Activated CD8-positive, alpha-beta memory T cell treated with anti-CD3 and anti-CD28 coated beads, Interleukin-2, amount 10 ng/mL, durations not matched to agents 7 days and 5 days (primary cell): ENCODE data around the gene DISP3. TPM values are rescaled to one million over a fixed set of nuclear protein-coding genes. Genes with fewer than 3 reads are reported as not detected.

Experiments used
- ATAC-seq: fragments of 150-1000 bp; cut with Tn5 transposase; one replicate; pipeline ENCODE4 v1.10.0; 2021; ENCODE audit warnings: moderate library complexity
- CTCF ChIA-PET: fragments of 350-600 bp; sonication (Branson Sonifier 250); formaldehyde crosslinking; loops from one replicate; lab custom pipeline; 2021; ENCODE audit warnings: antibody characterized with exemption; lab: Charles Lee
- DNase-seq: peaks from one replicate; pipeline ENCODE4 v3.0.0-alpha.2; 2020
- H3K27ac Mint-ChIP-seq: one replicate; pipeline ENCODE4 v1.8.0; 2021; ENCODE audit warnings: mild to moderate bottlenecking, mixed read lengths
- H3K27me3 Mint-ChIP-seq: one replicate; pipeline ENCODE4 v1.8.0; 2021; ENCODE audit warnings: mixed read lengths
- H3K36me3 Mint-ChIP-seq: one replicate; pipeline ENCODE4 v1.8.0; 2021; ENCODE audit warnings: mild to moderate bottlenecking, mixed read lengths
- H3K4me1 Mint-ChIP-seq: one replicate; pipeline ENCODE4 v1.8.0; 2021; ENCODE audit warnings: mixed read lengths
- H3K4me3 Mint-ChIP-seq: one replicate; pipeline ENCODE4 v1.8.0; 2021; ENCODE audit warnings: mild to moderate bottlenecking, moderate library complexity, mixed read lengths
- H3K9me3 Mint-ChIP-seq: one replicate; pipeline ENCODE4 v1.8.0; 2022; ENCODE audit warnings: low read depth, mixed read lengths
- total RNA-seq, 2 experiments: library from RNA; stranded (reverse); gene quantifications; one replicate each; pipeline ENCODE4 v1.2.3, GENCODE V29; 2021

DISP3 gene
- total RNA-seq, 2 experiments from 2014 or later: 0.35 to 0.54 TPM

GRCh38 chr1:11516961-11517635 lies 38.1 kb downstream of the DISP3 start:
- H3K27me3 Mint-ChIP-seq: peaks cover 10% of the 10 kb centered on the region
- no peak overlapping the region for H3K27ac Mint-ChIP-seq
- DNase-seq (no peak), ATAC-seq (no peak)
- H3K4me3 Mint-ChIP-seq: no peak overlapping the region
- no peaks in the 10 kb centered on the region for H3K4me1 Mint-ChIP-seq
- H3K36me3 Mint-ChIP-seq: no peaks in the 10 kb centered on the region
- CTCF ChIA-PET: no interaction called here
- H3K9me3 Mint-ChIP-seq: peaks cover 5% of the 10 kb centered on the region

GRCh38 chr1:11518016-11518701 lies 39.2 kb downstream of the DISP3 start:
- no peaks in the 10 kb centered on the region for H3K36me3 Mint-ChIP-seq
- ATAC-seq (no peak), DNase-seq (no peak)
- H3K9me3 Mint-ChIP-seq: no peaks in the 10 kb centered on the region
- no peaks in the 10 kb centered on the region for H3K4me1 Mint-ChIP-seq
- H3K27ac Mint-ChIP-seq: no peak overlapping the region
- H3K27me3 Mint-ChIP-seq: peaks cover 4% of the 10 kb centered on the region
- no peak overlapping the region for H3K4me3 Mint-ChIP-seq
- CTCF ChIA-PET: no interaction called here

GRCh38 chr1:11518791-11519628 lies 40.1 kb downstream of the DISP3 start:
- Mint-ChIP-seq H3K27me3 (no peaks in the 10 kb centered on the region), H3K36me3 (no peaks in the 10 kb centered on the region), H3K27ac (no peak overlapping the region), H3K9me3 (no peaks in the 10 kb centered on the region), H3K4me3 (no peak overlapping the region), H3K4me1 (no peaks in the 10 kb centered on the region)
- CTCF ChIA-PET: no interaction called here
- no peak for ATAC-seq
- DNase-seq: no peak

GRCh38 chr1:11519629-11520031 lies 40.7 kb downstream of the DISP3 start:
- Mint-ChIP-seq H3K9me3 (no peaks in the 10 kb centered on the region), H3K4me1 (no peaks in the 10 kb centered on the region), H3K36me3 (no peaks in the 10 kb centered on the region), H3K27ac (no peak overlapping the region), H3K4me3 (no peak overlapping the region), H3K27me3 (no peaks in the 10 kb centered on the region)
- CTCF ChIA-PET: no interaction called here
- no peak for DNase-seq
- no peak for ATAC-seq

GRCh38 chr1:11520531-11521233 lies 41.7 kb downstream of the DISP3 start:
- ATAC-seq (no peak), DNase-seq (no peak)
- CTCF ChIA-PET: no interaction called here
- Mint-ChIP-seq H3K4me1 (no peaks in the 10 kb centered on the region), H3K27ac (no peak overlapping the region), H3K4me3 (no peak overlapping the region), H3K9me3 (no peaks in the 10 kb centered on the region), H3K27me3 (no peaks in the 10 kb centered on the region), H3K36me3 (no peaks in the 10 kb centered on the region)

- Mint-ChIP-seq H3K4me3 (no peak overlapping the region), H3K27me3 (no peaks in the 10 kb centered on the region), H3K4me1 (no peaks in the 10 kb centered on the region), H3K9me3 (no peaks in the 10 kb centered on the region), H3K27ac (no peak overlapping the region), H3K36me3 (no peaks in the 10 kb centered on the region)
- no peak for ATAC-seq
- CTCF ChIA-PET: no interaction called here
- no peak for DNase-seq
Measured at GRCh38 chr1:11521582-11522399, 42.8 kb downstream of the DISP3 start.

GRCh38 chr1:11522400-11523235 lies 43.7 kb downstream of the DISP3 start:
- H3K27ac Mint-ChIP-seq: no peak overlapping the region
- DNase-seq (no peak), ATAC-seq (no peak)
- H3K36me3 Mint-ChIP-seq: no peaks in the 10 kb centered on the region
- H3K4me3 Mint-ChIP-seq: no peak overlapping the region
- no peaks in the 10 kb centered on the region for H3K27me3 Mint-ChIP-seq
- CTCF ChIA-PET: no interaction called here
- no peaks in the 10 kb centered on the region for H3K9me3 Mint-ChIP-seq
- no peaks in the 10 kb centered on the region for H3K4me1 Mint-ChIP-seq

GRCh38 chr1:11523261-11523660 lies 44.3 kb downstream of the DISP3 start:
- DNase-seq: no peak
- ATAC-seq: no peak
- H3K36me3 Mint-ChIP-seq: no peaks in the 10 kb centered on the region
- no peak overlapping the region for H3K4me3 Mint-ChIP-seq
- no peak overlapping the region for H3K27ac Mint-ChIP-seq
- H3K27me3 Mint-ChIP-seq: no peaks in the 10 kb centered on the region
- CTCF ChIA-PET: no interaction called here
- no peaks in the 10 kb centered on the region for H3K9me3 Mint-ChIP-seq
- no peaks in the 10 kb centered on the region for H3K4me1 Mint-ChIP-seq

GRCh38 chr1:11523746-11524464 lies 45.0 kb downstream of the DISP3 start:
- DNase-seq (no peak), ATAC-seq (no peak)
- no peaks in the 10 kb centered on the region for H3K27me3 Mint-ChIP-seq
- CTCF ChIA-PET: no interaction called here
- H3K4me3 Mint-ChIP-seq: no peak overlapping the region
- H3K4me1 Mint-ChIP-seq: no peaks in the 10 kb centered on the region
- H3K36me3 Mint-ChIP-seq: no peaks in the 10 kb centered on the region
- H3K9me3 Mint-ChIP-seq: no peaks in the 10 kb centered on the region
- no peak overlapping the region for H3K27ac Mint-ChIP-seq

- H3K36me3 Mint-ChIP-seq: no peaks in the 10 kb centered on the region
- CTCF ChIA-PET: no interaction called here
- H3K4me1 Mint-ChIP-seq: no peaks in the 10 kb centered on the region
- DNase-seq (no peak), ATAC-seq (no peak)
- H3K27me3 Mint-ChIP-seq: no peaks in the 10 kb centered on the region
- no peak overlapping the region for H3K27ac Mint-ChIP-seq
- no peaks in the 10 kb centered on the region for H3K9me3 Mint-ChIP-seq
- no peak overlapping the region for H3K4me3 Mint-ChIP-seq
Measured at GRCh38 chr1:11524465-11525150, 45.7 kb downstream of the DISP3 start.

GRCh38 chr1:11525151-11525505 lies 46.2 kb downstream of the DISP3 start:
- H3K36me3 Mint-ChIP-seq: no peaks in the 10 kb centered on the region

More at GRCh38 chr1:11525151-11525505, 46.2 kb downstream of the DISP3 start:
- H3K4me3 Mint-ChIP-seq: no peak overlapping the region
- H3K27me3 Mint-ChIP-seq: no peaks in the 10 kb centered on the region
- CTCF ChIA-PET: no interaction called here
- DNase-seq (no peak), ATAC-seq (no peak)
- H3K4me1 Mint-ChIP-seq: no peaks in the 10 kb centered on the region
- no peaks in the 10 kb centered on the region for H3K9me3 Mint-ChIP-seq
- H3K27ac Mint-ChIP-seq: no peak overlapping the region
